Endothelial cell of umbilical vein (primary cell): ENCODE data around the gene RFX2.

Experiments
- EZH2 ChIP-seq: IDR thresholded peaks from 2 replicates; pipeline ENCODE4 v1.6.1; 2012; ENCODE audit warnings: borderline replicate concordance, low read depth, mild to moderate bottlenecking, moderate library complexity, low read length, inconsistent platforms; ENCODE audit not compliant: severe bottlenecking
- POLR2AphosphoS5 ChIP-seq: IDR thresholded peaks from 2 replicates; pipeline ENCODE4 v1.6.1; 2012; ENCODE audit warnings: low read depth, mild to moderate bottlenecking, control low read depth, low read length, moderate library complexity; ENCODE audit not compliant: insufficient read depth
- TF ChIP-seq, protein P1 (sequence below), 2 donors: IDR thresholded peaks; 1 replicate in 1 of 2; 2 replicates in 1 of 2; pipeline ENCODE4 v1.5.1; 2011; ENCODE audit warnings: low read length in 2 of 2, mild to moderate bottlenecking in 2 of 2, moderate library complexity in 2 of 2, control low read depth in 1 of 2, inconsistent platforms in 1 of 2, low read depth in 1 of 2; ENCODE audit not compliant: insufficient read depth in 1 of 2; ENCODE audit errors: extremely low read depth in 1 of 2

DNA sequence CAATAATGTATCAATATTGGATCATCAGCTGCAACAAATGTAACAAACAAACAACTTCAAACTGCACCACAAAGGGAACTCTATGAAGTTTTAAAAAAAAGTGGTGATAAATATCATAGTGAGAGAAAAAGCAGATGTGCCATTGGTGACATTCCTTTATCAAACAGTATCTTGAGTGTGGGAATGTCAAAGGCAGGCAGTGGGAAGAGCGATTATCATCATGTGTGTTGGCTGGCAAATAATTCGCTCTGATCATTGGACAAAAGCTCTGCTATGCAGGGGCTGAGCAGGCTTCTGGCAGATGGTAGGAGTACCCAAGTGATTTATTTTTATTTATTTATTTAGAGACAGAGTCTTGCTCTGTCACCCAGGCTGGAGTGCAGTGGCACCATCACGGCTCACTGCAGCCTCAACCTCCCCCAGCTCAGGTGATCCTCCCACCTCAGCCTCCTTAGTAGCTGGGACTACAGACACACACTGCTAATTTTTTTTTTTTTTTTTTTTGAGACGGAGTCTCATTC is 76.5 kb downstream of the RFX2 start:
- TF ChIP-seq EZH2: no peak
- TF ChIP-seq, protein P1, sequence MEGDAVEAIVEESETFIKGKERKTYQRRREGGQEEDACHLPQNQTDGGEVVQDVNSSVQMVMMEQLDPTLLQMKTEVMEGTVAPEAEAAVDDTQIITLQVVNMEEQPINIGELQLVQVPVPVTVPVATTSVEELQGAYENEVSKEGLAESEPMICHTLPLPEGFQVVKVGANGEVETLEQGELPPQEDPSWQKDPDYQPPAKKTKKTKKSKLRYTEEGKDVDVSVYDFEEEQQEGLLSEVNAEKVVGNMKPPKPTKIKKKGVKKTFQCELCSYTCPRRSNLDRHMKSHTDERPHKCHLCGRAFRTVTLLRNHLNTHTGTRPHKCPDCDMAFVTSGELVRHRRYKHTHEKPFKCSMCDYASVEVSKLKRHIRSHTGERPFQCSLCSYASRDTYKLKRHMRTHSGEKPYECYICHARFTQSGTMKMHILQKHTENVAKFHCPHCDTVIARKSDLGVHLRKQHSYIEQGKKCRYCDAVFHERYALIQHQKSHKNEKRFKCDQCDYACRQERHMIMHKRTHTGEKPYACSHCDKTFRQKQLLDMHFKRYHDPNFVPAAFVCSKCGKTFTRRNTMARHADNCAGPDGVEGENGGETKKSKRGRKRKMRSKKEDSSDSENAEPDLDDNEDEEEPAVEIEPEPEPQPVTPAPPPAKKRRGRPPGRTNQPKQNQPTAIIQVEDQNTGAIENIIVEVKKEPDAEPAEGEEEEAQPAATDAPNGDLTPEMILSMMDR (IDR thresholded peaks at IDR 0.05; ENCODE audit: extremely low read depth in 1 of 2, insufficient read depth in 1 of 2, low read depth in 1 of 2, low read length in 2 of 2): no peak
- no peak for TF ChIP-seq POLR2AphosphoS5
